HCT116 (cell line): ENCODE results near the gene SNW1. TPM values are rescaled to one million over a fixed set of nuclear protein-coding genes. Genes with fewer than 3 reads are reported as not detected.

Experiments used
- ATAC-seq: fragments of 200-7000 bp; cut with Tn5 transposase; 2 replicates; pipeline ENCODE4 v1.9.1; 2020; ENCODE audit warnings: mild to moderate bottlenecking, moderate library complexity
- BruUV-seq: library from RNA; stranded (reverse); fragments of 400-500 nt; replicated peaks from 2 replicates; lab custom pipeline; 2021; lab: Mats Ljungman, UMichigan
- CTCF ChIA-PET: fragments of 300-600 bp; sonication (Branson Sonifier 250); formaldehyde crosslinking; loops from one replicate; lab custom pipeline; 2021; ENCODE audit warnings: antibody characterized with exemption; lab: Charles Lee
- POLR2A ChIA-PET: fragments of 300-600, 350-600 bp; sonication (Branson Sonifier 250); formaldehyde crosslinking; loops from one replicate; lab custom pipeline; 2021; ENCODE audit warnings: antibody characterized with exemption; lab: Charles Lee
- RAD21 ChIA-PET, 2 experiments: fragments of 300-600 bp; sonication (Branson Sonifier 250); formaldehyde crosslinking; loops; one replicate each; lab custom pipeline; 2023; ENCODE audit warnings: low total read pairs in 2 of 2; ENCODE audit not compliant: uncharacterized antibody in 2 of 2, unreplicated experiment in 2 of 2, low non-redundant PET in 1 of 2; lab: Charles Lee
- DNase-seq: peaks from one replicate; pipeline ENCODE4 v3.0.0-alpha.2; 2010; ENCODE audit warnings: low read depth, low spot score
- H2AFZ ChIP-seq: fragments of 200-600 bp; shearing (Covaris generic), sonication (generic); 2 replicates; pipeline ENCODE4 v1.6.1; 2017; ENCODE audit warnings: low read depth, mixed run types, mixed read lengths, antibody characterized with exemption, low read length; ENCODE audit not compliant: poor library complexity, severe bottlenecking
- H3K27ac ChIP-seq: 2 replicates; pipeline ENCODE4 v1.5.1; 2012; ENCODE audit warnings: low read depth, low read length
- H3K27me3 ChIP-seq: fragments of 200-600 bp; sonication (generic); 2 replicates; pipeline ENCODE4 v1.6.1; 2016; ENCODE audit warnings: mixed run types, low read length, mixed read lengths; ENCODE audit not compliant: insufficient read depth
- H3K36me3 ChIP-seq, 2 experiments: fragments of 200-500 bp in 1 of 2; fragments of 200-600 bp in 1 of 2; sonication (Bioruptor generic) in 1 of 2; sonication (generic) in 1 of 2; 2 replicates each; pipeline versions ENCODE4 v1.5.1 to v1.6.1; 2014 to 2016; ENCODE audit warnings: low read length in 2 of 2, inconsistent platforms in 1 of 2, mixed read lengths in 1 of 2, mixed run types in 1 of 2; ENCODE audit not compliant: insufficient read depth in 2 of 2, control insufficient read depth in 1 of 2
- H3K4me1 ChIP-seq, 2 experiments: fragments of 200-600 bp in 1 of 2; sonication (generic) in 1 of 2; 2 replicates each; pipeline versions ENCODE4 v1.5.1 to v1.6.1; 2012 to 2017; ENCODE audit warnings: low read length in 2 of 2, inconsistent platforms in 1 of 2, mild to moderate bottlenecking in 1 of 2, mixed read lengths in 1 of 2, mixed run types in 1 of 2, moderate library complexity in 1 of 2; ENCODE audit not compliant: insufficient read depth in 2 of 2, control insufficient read depth in 1 of 2
- H3K4me2 ChIP-seq: fragments of 200-600 bp; sonication (generic); 2 replicates; pipeline ENCODE4 v1.6.1; 2017; ENCODE audit warnings: mixed run types, low read length, mixed read lengths
- H3K4me3 ChIP-seq, 2 experiments: fragments of 200-600 bp in 1 of 2; sonication (generic) in 1 of 2; replicated peaks in 1 of 2; 2 replicates each; pipeline ENCODE4 v1.5.1; 2011 to 2016; ENCODE audit warnings: low read length in 2 of 2, control low read depth in 1 of 2, low read depth in 1 of 2, mild to moderate bottlenecking in 1 of 2, mixed read lengths in 1 of 2, mixed run types in 1 of 2
- H3K79me2 ChIP-seq: fragments of 200-600 bp; sonication (generic); 2 replicates; pipeline ENCODE4 v1.6.1; 2017; ENCODE audit warnings: mild to moderate bottlenecking, mixed run types, low read length, moderate library complexity, mixed read lengths; ENCODE audit not compliant: insufficient read depth
- H3K9ac ChIP-seq: fragments of 200-600 bp; sonication (generic); 2 replicates; pipeline ENCODE4 v1.6.1; 2016; ENCODE audit warnings: low read length, mixed read lengths
- H3K9me2 ChIP-seq: fragments of 200-600 bp; sonication (generic), shearing (Covaris generic); 2 replicates; pipeline ENCODE4 v1.6.1; 2017; ENCODE audit warnings: mixed run types, mild to moderate bottlenecking, moderate library complexity; ENCODE audit not compliant: insufficient read depth
- H3K9me3 ChIP-seq, 2 experiments: fragments of 200-500 bp in 1 of 2; fragments of 200-600 bp in 1 of 2; sonication (Bioruptor generic) in 1 of 2; sonication (generic) in 1 of 2; 2 replicates each; pipeline ENCODE4 v1.6.1; 2014 to 2017; ENCODE audit warnings: low read length in 2 of 2, mixed read lengths in 2 of 2, inconsistent platforms in 1 of 2, low read depth in 1 of 2, mild to moderate bottlenecking in 1 of 2, mixed run types in 1 of 2, moderate library complexity in 1 of 2; ENCODE audit not compliant: control insufficient read depth in 1 of 2, insufficient read depth in 1 of 2
- H4K20me1 ChIP-seq: fragments of 200-600 bp; sonication (generic), shearing (Covaris generic); 2 replicates; pipeline ENCODE4 v1.6.1; 2017; ENCODE audit warnings: mixed run types, mild to moderate bottlenecking, moderate library complexity; ENCODE audit not compliant: insufficient read depth
- CBX3 ChIP-seq: IDR thresholded peaks from 2 replicates; pipeline ENCODE4 v1.6.1; 2012; ENCODE audit warnings: low read depth
- CTCF ChIP-seq, 3 experiments: fragments of 200-600 bp in 1 of 3; sonication (generic) in 1 of 3; IDR thresholded peaks in 2 of 3; conservative IDR thresholded peaks in 1 of 3; 2 replicates each; pipeline ENCODE4 v1.5.1; 2012 to 2017; ENCODE audit warnings: low read depth in 2 of 3, low read length in 2 of 3, antibody characterized with exemption in 1 of 3, borderline replicate concordance in 1 of 3, control low read depth in 1 of 3, mild to moderate bottlenecking in 1 of 3, mixed read lengths in 1 of 3, mixed run types in 1 of 3, moderate library complexity in 1 of 3; ENCODE audit not compliant: insufficient read depth in 1 of 3
- ELF1 ChIP-seq: IDR thresholded peaks from 2 replicates; pipeline ENCODE4 v1.6.1; 2012; ENCODE audit warnings: low read depth, borderline replicate concordance
- EZH2phosphoT487 ChIP-seq: fragments of 200-600 bp; IDR thresholded peaks from 2 replicates; pipeline ENCODE4 v1.6.1; 2018; ENCODE audit warnings: antibody characterized with exemption, borderline replicate concordance
- JUND ChIP-seq: IDR thresholded peaks from 2 replicates; pipeline ENCODE4 v1.6.1; 2012
- POLR2A ChIP-seq: IDR thresholded peaks from 2 replicates; pipeline ENCODE4 v1.7.0; 2011; ENCODE audit warnings: borderline replicate concordance; ENCODE audit not compliant: insufficient read depth, insufficient read length; ENCODE audit errors: extremely low read depth
- REST ChIP-seq: IDR thresholded peaks from 2 replicates; pipeline ENCODE4 v1.6.1; 2012; ENCODE audit warnings: low read depth
- TCF7L2 ChIP-seq: IDR thresholded peaks from 2 replicates; pipeline ENCODE4 v1.7.0; 2011; ENCODE audit warnings: borderline replicate concordance, inconsistent platforms; ENCODE audit not compliant: insufficient read depth, insufficient read length; ENCODE audit errors: extremely low read depth
- ZFX ChIP-seq: fragments of 450-650 bp; IDR thresholded peaks from 2 replicates; pipeline ENCODE4 v1.6.1; 2017
- intact Hi-C: fragments of 100-400 bp; cut with micrococcal nuclease; formaldehyde crosslinking; loops from 2 replicates; pipeline ENCODE4 v1.10.0; 2022
- total RNA-seq: library from RNA; stranded (reverse); gene quantifications from one replicate; pipeline ENCODE4 v1.2.1, GENCODE V29; 2021; ENCODE audit not compliant: unreplicated experiment

The SNW1 gene
- total RNA-seq, 1 experiment from 2014 or later: 102 TPM

- no peak for TF ChIP-seq ELF1
- TF ChIP-seq JUND: no peak
- no peak for TF ChIP-seq REST
- no peak for TF ChIP-seq TCF7L2
- no peak for TF ChIP-seq ZFX
- TF ChIP-seq EZH2phosphoT487: no peak
- no peak for TF ChIP-seq POLR2A
- TF ChIP-seq CTCF (IDR thresholded peaks at IDR 0.05 in 2 of 3, conservative IDR thresholded peaks at IDR 0.05 in 1 of 3; ENCODE audit: borderline replicate concordance in 1 of 3, insufficient read depth in 1 of 3, low read depth in 2 of 3, low read length in 2 of 3): no peak
- no peak for TF ChIP-seq CBX3
- Histone ChIP-seq H3K4me1 (peaks cover 0 to 1% of the 10 kb centered on the region in 2 experiments; a peak in 2 of 4 replicates), H3K27ac (no peak overlapping the region), H2AFZ (no peak overlapping the region), H3K9ac (no peak overlapping the region), H4K20me1 (no peaks in the 10 kb centered on the region), H3K4me3 (no peak overlapping the region), H3K79me2 (no peaks in the 10 kb centered on the region), H3K4me2 (no peak overlapping the region), H3K27me3 (no peaks in the 10 kb centered on the region), H3K9me2 (no peaks in the 10 kb centered on the region), H3K9me3 (no peaks in the 10 kb centered on the region), H3K36me3 (no peaks in the 10 kb centered on the region)
- ChIA-PET CTCF (no interaction called here), RAD21 (no interaction called here), POLR2A (no interaction called here)
- ATAC-seq: no peak
- intact Hi-C loops: no loop called here
- DNase-seq: no peak
- BruUV-seq: no TSS peak
Observed at GRCh38 chr14:77805706-77806105, 44.8 kb upstream of the SNW1 start.
